Stimulated activated CD4-positive, alpha-beta T cell treated with anti-CD3 and anti-CD28 coated beads, Interleukin-15, amount 100 ng/mL, for 48 hours (primary cell): ENCODE measurements around the gene FHIT.

ENCODE experiments used
- DNase-seq, 2 donors: peaks; one replicate each; pipeline ENCODE4 v3.0.0-alpha.2; 2020; ENCODE audit warnings: low read depth in 2 of 2

Gene FHIT

GRCh38 chr3:61251174-61251972, at the start of gene FHIT:
Gene FHIT (minus strand): TSS chr3:61251452.
- peak; percentile 86 to 88 for DNase-seq

- no peak for DNase-seq
Measured at GRCh38 chr3:61300786-61301185, 49.5 kb upstream of the FHIT start.

- no peak for DNase-seq
Measured at GRCh38 chr3:61300006-61300380, 48.7 kb upstream of the FHIT start.

GRCh38 chr3:61299343-61300005, 48.2 kb upstream of the FHIT start:
- no peak for DNase-seq

- no peak for DNase-seq
Measured at GRCh38 chr3:61297821-61298220, 46.6 kb upstream of the FHIT start.

- DNase-seq = no peak
Measured at GRCh38 chr3:61288446-61288845, 37.2 kb upstream of the FHIT start.

- no peak for DNase-seq
Measured at GRCh38 chr3:61283876-61284275, 32.6 kb upstream of the FHIT start.

- peak in 1 of 2 donors; percentile 0 for DNase-seq
Measured at GRCh38 chr3:61278713-61279112, 27.5 kb upstream of the FHIT start.

GRCh38 chr3:61277411-61277810, 26.2 kb upstream of the FHIT start:
- no peak for DNase-seq

GRCh38 chr3:61269435-61269834, 18.2 kb upstream of the FHIT start:
- DNase-seq = no peak

- DNase-seq = no peak
Measured at GRCh38 chr3:61268644-61269043, 17.4 kb upstream of the FHIT start.

GRCh38 chr3:61264281-61264680, 13.0 kb upstream of the FHIT start:
- no peak for DNase-seq

- DNase-seq = no peak
Measured at GRCh38 chr3:61257148-61257547, 5.9 kb upstream of the FHIT start.

GRCh38 chr3:61253756-61254155, 2.5 kb upstream of the FHIT start:
- no peak for DNase-seq

GRCh38 chr3:61252836-61253235, 1.6 kb upstream of the FHIT start:
- no peak for DNase-seq

GRCh38 chr3:61250784-61251173, 473 bp downstream of the FHIT start:
- no peak for DNase-seq

GRCh38 chr3:61248496-61248895, 2.8 kb downstream of the FHIT start:
- DNase-seq = no peak

- DNase-seq = no peak
Measured at GRCh38 chr3:61247191-61247590, 4.1 kb downstream of the FHIT start.

- DNase-seq = no peak
Measured at GRCh38 chr3:61239871-61240270, 11.4 kb downstream of the FHIT start.

- no peak for DNase-seq
Measured at GRCh38 chr3:61237858-61238257, 13.4 kb downstream of the FHIT start.

GRCh38 chr3:61236556-61236955, 14.7 kb downstream of the FHIT start:
- DNase-seq = no peak

GRCh38 chr3:61233746-61234145, 17.5 kb downstream of the FHIT start:
- DNase-seq = no peak

GRCh38 chr3:61231693-61232092, 19.6 kb downstream of the FHIT start:
- DNase-seq = no peak
